GM18907 (cell line): Measurements from ENCODE around the gene CFLAR.
A peak's percentile ranks its signal among the peaks of the same experiment; 100 is the strongest.
"Not testable (repeated sequence)": the region's sequence is repeated elsewhere in the genome, so short reads cannot be mapped to it uniquely, and the experiment has no call there.

ENCODE experiments used
- ATAC-seq: cut with Tn5 transposase; IDR thresholded peaks from one replicate; pipeline ENCODE4 v1.9.1; 2021; ENCODE audit warnings: mild to moderate bottlenecking, moderate library complexity; ENCODE audit not compliant: unreplicated experiment

Gene CFLAR

DNA sequence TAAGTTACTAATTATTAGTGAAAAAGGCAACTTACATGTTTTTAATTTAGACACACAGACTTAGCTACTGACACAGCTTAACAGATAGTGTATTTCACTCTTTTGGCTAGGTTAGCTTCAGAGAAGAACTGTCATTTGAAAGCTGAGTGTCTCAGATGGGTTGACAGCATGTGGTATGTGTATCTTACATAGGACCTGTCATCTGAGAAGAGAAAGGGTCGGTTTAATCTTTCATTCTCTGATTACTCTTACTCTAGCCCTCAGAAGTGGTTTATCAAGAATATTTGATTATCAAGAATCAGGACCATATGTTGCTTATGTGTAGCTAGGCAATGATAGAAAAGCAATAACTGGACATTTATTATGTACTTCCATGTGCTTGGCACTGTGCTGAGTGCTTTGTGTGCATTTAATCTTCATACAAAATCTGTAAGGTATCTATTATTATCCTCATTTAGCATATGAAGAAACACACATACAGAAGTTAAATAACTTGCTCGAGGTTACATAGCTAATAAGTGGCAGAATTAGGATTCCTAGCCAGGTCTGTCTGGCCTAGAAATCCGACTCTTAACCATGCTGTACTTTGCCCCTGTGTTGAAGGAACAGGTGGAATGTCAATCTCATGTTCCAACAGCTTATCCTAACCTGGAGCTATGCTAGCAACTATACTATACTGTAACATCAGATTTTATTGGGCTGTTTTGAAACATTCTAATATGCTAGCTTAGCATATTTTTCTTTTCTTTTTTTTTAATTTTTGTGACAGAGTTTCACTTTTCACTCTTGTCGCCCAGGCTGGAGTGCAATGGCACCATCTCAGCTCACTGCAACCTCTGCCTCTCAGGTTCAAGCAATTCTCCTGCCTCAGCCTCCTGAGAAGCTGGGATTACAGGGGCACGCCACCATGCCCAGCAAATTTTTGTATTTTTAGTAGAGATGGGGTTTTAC is 28.4 kb downstream of the CFLAR start:
- ATAC-seq = no peak

DNA sequence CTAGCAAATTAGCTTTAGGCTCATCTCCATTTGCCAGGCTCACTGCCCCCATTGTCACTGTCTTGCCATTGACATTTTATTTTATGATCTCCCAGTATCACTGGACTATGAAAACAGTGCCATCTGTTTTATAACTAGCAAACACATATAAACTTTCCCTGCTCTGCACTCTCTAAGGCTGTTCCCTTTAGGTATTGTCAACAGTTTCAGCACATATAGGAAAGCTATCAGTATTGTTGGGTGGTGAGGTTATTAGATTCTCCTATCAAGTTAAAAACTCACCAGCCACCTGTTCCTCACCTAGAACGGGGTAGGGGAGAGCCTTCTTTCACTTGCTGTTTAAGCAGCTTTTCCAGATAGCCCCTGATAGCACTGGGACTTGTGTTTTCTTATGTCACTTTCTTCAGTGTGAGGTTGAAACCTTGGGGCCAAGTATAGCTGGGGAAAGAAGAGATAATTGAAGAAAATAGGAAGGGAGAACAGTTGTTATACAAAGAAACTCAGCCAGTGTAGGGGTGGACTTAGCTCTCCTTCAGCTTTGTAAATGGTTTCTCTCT is 32.5 kb downstream of the CFLAR start:
- ATAC-seq = no peak

DNA sequence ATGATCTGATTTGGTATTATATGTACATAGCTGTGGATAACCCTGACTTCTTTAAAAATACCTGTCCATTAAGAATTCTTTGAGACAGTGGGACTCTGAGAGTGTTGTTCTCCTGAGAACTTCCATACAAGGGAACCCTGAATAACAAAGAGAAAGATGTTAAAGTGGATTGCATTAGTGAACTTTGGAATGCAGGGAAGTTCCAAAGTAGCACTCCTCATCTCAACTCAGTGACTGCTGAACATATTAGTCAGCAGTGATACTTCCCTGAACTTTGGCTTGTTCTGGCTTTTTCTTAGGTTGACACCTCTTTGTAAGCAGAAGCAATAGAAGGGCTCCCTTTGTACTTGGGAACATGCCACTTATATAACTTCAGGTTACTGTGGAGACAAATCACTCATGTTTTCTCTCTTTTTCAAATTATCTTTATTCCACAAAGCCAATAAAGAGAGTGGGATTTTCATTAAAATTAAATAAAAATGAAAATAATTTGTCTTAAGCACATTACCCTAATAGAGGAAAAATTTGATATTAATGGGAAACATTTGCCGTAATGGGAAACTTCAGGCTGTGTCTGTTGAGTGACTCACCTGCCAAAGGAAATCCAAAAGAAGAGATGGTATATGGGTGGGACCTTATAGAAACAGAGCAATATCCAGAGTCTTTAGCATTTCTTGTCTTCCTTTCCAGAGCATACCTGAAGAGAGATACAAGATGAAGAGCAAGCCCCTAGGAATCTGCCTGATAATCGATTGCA is 33.3 kb downstream of the CFLAR start:
- ATAC-seq = no peak

DNA sequence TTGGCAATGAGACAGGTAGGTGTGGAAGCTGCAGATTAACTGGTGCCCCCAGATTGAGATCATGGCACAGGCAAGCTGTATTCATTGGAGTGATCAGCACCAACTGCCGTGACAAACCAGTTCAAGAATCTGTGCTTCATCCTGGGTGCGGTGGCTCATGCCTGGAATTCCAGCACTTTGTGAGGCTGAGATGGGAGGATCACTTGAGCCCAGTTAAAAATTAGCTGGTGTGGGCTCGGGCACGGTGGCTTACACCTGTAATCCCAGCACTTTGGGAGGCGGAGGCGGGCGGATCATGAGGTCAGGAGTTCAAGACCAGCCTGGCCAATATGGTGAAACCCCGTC is 33.8 kb downstream of the CFLAR start:
- not testable (repeated sequence) for ATAC-seq

DNA sequence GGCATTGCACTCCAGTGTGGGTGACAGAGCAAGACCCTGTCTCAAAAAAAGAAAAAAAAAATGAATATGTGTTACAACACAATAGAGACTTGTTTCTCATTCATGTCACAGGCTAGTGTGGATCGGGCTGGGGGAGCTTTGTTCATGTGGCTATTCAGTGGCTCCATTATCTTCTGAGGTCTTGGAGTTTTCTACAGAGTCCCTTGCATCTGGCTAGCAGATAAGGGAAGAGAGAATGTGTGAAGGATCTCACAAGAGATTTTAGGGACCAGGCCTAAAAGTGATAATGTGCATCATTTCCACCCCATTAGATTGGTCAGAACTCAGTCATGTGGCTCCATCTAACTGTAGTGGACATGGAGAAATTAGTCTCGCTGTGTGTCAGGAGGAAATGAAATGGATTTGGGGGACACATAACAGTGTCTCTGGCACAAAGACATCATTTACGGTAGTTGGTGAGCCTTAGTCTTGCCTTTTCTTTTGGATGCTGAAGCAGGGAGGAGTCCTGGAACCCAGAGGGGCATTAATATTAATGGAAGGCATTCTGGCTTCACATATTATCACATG is 34.6 kb downstream of the CFLAR start:
- no peak for ATAC-seq

DNA sequence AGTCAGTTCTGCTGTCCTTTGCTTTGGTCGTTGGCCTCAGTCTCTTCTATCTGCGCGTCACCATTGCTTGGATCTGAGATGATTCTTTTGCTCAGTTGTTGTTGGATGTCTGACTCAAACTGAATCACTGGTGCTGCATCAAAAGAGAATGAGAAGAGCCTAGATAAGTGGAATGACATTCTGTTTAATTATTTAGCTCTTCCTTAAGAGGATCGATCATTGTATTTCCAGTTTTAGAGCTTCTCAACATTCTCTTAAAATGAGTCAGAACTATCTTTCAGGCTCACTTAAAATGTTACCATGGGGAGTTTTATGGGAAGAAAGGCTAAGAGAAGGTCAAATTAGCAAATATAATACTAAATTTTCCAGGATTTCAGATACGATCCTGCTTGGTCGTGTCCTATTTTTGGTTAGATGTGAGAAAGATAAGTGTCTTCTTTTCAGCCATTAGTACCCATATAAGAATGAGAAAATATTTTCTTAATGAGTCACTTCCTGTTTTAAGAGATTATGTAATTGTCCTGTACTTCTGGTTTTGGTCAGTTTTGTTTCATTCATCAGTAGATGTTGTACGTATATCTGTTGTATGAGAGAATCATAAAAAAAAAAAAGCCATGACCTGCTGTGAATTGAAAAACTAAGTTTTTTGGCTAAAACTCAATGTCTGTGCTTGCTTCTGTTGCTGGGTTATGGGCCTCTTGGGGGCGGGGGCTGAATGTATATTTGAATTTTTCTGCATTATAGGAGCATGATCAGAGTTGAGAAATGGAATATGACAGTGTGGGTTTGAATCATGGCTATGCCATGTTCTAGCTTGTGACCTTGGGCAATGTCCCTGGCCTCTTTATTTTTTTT is 35.4 kb downstream of the CFLAR start:
- ATAC-seq = peak; percentile 76

DNA sequence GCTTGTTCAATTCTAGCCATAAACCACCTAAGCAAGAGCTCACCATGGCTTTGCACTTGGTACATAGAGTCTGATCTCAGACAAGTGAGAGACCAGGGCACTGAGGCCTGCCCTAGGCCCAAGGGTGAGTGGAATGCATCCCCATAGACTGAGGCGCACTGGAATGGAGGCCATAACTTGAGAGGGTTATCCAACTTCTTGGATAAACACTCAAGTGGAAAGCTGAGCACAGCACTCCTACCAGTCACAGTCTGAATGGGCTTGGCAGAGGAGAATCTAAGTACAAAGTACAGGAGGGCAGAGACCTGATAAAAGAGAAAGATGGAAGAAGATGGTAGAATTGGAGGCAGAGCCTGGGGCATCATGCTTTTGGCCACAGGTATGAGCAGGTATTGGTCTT is 36.6 kb downstream of the CFLAR start:
- no peak for ATAC-seq

DNA sequence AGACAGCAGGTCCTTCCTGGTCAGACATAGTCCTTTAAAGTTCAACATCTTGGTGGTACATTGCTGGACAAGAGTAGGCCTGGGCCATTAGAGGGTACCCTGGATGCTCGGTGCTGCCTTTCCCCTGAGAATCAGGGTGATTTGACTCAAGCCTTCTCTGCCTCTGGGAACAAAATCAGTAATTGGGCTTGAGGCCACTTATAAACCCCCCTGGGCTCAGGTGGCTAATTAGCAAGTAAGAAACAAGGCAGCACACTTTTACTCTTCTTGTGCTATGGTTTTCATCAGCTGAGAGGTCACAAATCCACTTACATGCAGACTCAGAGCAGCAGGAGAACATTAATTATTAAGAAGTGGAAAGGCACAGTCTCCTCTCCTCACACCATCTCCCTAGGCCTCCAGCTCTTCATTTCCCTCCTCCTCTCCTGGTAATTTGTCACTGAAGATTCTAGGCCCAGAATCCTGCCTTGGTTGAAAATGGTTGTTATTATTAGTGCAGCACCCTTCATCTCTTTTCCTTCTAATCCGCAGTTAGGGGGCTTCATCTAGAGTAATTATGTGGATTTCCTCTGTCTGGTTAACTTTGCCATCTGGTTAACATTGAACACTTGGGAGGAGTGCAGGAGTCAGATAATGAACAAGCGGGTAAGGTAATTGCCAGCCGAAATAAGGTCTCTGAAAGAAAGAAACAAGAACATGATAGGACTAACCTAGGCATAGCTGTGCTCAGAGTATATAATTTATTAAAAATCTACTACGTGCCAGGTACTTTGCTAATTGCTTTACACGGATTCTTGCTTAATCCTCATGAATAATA is 37.2 kb downstream of the CFLAR start:
- no peak for ATAC-seq

DNA sequence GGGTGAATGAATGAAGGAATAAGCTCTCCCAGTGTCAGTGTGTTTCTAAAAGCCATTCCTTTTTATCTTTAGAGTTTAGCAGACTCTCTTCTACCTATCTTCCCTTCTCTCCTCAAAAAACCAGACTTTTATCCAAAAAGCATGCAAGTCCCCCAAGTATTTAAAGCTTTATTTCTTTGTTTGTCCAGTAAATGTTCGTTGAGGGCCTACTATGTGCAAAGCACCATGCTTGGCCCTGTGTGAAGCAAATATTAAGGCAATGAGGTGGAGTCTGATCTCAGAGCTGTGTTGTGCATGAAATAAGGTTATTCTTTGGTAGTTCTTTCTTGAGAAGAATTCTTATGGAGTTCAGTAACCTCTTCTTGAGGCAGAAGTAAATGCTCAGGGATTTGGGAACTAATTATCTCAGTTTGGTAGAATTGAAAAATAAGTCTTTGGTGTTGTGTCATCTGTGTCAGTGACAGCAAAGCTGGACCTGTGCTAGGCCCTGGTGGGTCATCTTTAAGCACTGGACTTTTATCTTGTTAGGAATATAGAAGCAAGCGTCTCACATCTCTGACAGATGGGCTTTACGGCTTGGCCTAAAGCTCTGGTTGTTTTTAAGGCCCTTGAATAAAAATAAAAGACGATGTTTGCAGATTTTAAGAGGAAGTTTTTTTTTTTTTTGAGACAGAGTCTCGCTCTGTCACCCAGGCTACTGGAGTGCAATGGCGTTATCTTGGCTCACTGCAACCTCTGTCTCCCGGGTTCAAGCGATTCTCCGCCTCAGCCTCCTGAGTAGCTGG is 38.8 kb downstream of the CFLAR start:
- no peak for ATAC-seq

DNA sequence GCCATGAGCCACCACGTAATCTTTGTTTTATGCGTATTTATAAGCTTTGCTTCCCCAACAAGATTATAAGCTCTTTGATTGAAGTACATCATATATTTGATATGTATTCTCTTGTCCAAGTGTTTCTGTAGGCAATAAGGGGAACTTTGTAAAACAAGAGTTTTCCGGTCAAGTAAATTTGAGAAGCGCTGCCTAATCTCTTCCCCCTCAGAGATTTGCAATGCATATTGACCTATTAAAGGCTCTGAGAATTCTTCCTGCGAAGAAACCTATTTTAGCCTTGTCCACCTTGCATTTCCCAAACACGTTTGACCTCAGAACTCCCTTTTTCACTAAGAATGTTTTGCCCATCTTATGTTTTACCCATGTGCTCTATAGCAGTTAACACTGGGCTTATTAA is 40.1 kb downstream of the CFLAR start:
- ATAC-seq = no peak

DNA sequence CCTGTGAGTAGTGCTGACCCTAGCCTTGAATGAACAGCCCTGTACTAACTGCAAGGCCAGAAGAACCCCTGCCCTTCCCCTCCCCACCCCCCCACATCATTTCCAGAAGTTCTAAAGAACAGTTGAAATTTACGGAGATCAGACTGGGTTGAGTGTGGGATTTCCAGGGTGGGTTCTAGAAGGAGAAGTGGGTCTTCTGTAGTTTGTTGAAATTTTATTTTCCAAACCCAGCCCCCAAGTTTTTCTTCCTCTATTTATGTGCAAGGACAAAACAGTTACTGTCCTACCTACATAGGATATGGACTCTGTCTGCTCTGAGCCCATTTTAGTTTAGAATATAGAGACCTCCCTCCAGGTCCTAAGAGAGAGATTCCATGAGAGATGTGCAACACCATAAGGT is 40.7 kb downstream of the CFLAR start:
- ATAC-seq = no peak

DNA sequence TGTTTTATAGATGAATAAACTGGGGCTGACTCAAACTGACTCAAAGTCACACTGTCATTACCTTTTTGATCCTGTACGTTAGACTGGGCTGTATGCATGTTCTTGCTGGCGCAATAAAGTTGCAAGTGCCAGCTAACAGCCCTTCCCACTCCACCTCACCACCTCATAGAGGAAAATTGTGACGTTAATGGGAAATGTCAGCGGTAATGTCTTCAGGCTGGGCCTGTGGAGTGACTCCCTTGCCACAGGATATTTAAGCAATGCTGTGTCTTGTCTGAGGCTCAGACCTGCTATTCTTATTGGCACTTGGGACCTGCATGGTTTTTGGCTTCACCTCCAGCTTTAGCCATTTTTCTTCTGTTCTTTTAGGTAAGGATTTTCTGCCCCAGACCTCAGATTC is 41.7 kb downstream of the CFLAR start:
- peak; percentile 23 for ATAC-seq

DNA sequence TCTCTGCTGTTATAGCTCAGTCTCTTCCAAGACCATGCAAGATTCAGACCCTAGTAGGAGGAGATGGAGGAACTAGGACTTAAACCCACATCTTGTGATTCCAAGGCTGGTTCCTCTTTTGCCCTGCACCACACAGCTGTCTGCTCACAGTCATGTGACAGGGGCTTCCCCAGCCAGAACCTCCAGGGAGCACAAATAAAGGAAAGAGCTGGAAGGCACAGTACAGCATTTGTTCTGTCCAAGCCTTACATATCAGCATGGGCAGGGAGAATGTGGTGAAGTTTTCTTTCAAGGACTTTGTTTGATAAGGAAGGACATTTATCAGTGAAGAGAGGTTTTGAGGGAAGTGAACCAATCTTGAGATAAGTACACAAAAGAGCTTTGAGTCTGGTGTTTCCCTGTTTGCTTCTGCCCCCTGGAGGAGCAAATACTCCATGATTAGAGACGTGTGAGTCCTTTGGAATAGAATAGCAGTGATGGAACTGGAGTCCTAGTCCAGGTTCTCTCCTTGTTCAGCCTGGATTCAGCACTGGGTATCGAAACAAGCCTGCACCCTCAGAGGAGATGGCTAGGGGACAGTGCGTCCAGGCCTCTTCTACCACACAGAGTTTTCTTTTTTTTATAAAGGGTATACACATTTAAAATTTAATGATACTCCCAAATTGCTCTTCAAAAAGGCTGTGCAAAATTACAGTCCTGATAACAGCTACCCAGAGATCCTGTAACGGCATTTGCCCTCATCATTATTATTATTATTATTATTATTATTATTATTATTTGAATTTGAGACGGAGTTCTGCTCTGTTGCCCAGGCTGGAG is 42.4 kb downstream of the CFLAR start:
- peak; percentile 92 for ATAC-seq

DNA sequence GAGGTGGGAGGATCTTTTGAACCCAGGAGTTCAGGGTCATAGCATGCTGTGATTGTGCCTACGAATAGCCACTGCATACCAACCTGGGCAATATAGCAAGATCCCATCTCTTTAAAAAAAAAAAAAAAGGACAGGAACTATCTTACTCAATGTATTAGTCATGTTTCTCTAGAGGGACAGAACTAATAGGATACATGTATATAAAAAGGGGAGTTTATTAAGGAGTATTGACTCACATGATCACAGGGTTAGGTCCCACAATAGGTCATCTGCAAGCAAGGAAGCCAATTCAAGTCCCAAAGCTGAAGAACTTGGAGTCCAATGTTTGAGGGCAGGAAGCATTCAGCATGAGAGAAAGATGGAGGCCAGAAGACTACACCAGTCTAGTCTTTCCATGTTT is 48.2 kb downstream of the CFLAR start:
- no peak for ATAC-seq

DNA sequence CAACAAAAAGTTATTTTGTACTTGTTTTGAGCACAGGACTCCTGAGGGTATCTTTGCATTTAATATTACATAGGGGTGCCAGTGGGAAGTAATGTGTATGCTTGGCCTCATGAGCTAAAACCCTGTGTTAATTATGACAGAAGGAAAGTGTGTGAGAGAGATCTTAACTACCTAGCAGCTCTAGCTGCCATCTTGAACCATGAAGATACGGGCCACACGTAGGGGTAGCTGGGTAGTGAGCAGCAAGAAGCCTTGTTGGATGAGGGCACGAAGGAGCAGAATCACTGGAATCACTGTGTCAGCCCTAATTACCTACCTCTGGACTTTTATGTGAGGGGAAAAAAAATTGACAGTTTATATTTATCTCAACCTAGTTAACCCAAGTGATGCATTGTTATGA is 51.6 kb downstream of the CFLAR start:
- no peak for ATAC-seq

DNA sequence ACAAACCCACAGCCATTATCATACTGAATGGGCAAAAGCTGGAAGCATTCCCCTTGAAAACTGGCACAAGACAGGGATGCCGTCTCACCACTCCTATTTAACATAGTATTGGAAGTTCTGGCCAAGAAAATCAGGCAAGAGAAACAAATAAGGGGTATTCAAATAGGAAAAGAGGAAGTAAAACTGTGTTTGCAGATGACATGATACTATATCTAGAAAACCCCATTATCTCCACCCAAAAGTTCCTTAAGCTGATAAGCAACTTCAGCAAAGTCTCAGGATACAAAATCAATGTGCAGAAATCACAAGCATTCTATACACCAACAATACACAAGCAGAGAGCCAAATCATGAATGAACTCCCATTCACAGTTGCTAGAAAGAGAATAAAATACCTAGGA is 52.5 kb downstream of the CFLAR start:
- ATAC-seq = not testable (repeated sequence)

DNA sequence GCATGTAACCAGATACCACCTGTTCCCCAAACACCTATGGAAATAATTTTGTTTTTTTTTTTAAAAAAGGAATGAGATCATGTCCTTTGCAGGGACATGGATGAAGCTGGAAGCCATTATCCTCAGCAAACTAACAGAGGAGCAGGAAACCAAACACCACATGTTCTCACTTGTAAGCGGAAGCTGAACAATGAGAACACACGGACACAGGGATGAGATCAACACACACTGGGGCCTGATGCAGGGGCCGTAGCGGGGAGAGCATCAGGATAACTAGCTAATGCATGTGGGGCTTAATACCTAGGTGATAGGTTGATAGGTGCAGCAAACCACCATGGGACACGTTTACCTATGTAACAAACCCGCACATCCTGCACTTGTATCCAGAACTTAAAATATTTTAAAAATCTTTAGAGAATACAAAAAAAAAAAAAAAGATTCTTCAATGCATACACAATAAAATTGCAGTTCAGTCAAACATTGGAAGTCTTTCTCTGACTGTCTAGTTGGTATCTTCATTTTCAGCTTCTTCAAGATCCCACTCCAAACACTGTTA is 55.4 kb downstream of the CFLAR start:
- no peak for ATAC-seq

DNA sequence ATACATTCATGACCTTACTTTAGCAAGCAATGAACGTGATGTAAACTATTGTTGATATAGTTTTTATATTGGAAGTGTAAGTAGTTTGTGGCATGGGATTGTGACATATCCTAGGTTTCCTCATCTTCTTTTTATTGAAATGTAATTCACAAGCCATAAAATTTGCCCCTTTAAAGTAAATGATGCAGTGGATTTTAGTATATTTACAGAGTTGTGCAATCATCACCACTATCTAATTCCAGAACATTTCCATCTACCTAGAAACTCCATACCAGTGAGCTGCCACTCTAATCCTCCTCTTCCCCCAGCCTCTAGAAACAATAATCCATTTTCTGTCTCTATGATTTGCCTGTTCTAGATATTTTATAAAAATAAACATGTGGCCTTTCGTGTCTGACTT is 56.3 kb downstream of the CFLAR start:
- ATAC-seq = no peak
